GM18507 (cell line): ENCODE measurements around the gene SPATA31A5.
"Not testable (repeated sequence)": the region's sequence is repeated elsewhere in the genome, so short reads cannot be mapped to it uniquely, and the experiment has no call there.

Experiments used
- DNase-seq: peaks from one replicate; pipeline ENCODE4 v3.0.0; 2011; ENCODE audit warnings: low read depth; ENCODE audit not compliant: insufficient read length; ENCODE audit errors: extremely low spot score
- FAIRE-seq: peaks from 2 replicates; lab custom pipeline; 2011; peaks lifted over from hg19 to GRCh38; lab: Jason Lieb, UNC

SPATA31A5 gene

GRCh38 chr9:60914107-60914506, at the start of gene SPATA31A5:
TSS of gene SPATA31A5 (plus strand) at chr9:60914407. CDS start at chr9:60914436, 29 bp downstream.
- DNase-seq, FAIRE-seq: not testable (repeated sequence)

GRCh38 chr9:60962990-60963350, 48.8 kb downstream of the SPATA31A5 start:
- FAIRE-seq, DNase-seq: not testable (repeated sequence)

DNA sequence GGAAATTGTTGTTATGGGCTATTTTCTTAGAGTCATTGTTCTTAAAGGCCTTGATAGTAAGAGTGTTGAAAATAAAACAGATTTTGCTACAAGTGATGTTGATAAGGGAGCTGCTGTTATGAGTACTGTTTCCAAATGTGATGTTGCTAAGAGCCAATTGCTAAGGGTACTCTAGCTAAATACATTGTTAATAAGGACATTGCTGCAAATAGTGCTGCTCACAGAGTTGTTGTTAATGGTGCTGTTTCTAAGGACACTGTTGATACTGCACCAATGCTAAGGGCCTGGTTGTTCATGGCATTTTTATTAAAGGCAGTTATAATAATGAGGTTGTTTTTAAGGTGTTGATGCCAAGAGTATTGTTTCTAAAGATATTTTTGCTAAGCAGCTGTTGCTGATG, 52.2 kb downstream of the SPATA31A5 start:
- not testable (repeated sequence) for DNase-seq, FAIRE-seq
